HepG2 (cell line): ENCODE data around the gene MRPL28. TPM values are rescaled to one million over a fixed set of nuclear protein-coding genes. Genes with fewer than 3 reads are reported as not detected.

ENCODE experiments used
- CREM ChIP-seq, 2 experiments: sonication (generic) in 1 of 2; formaldehyde crosslinking in 1 of 2; IDR thresholded peaks; 2 replicates each; pipeline versions ENCODE4 v1.4.0 to v1.6.1; 2016 to 2020; ENCODE audit warnings: antibody characterized with exemption in 1 of 2, mild to moderate bottlenecking in 1 of 2, missing genetic modification reagents in 1 of 2
- ELF4 ChIP-seq: sonication (generic); formaldehyde crosslinking; IDR thresholded peaks from 2 replicates; pipeline ENCODE4 v1.5.0; 2020; ENCODE audit warnings: missing genetic modification reagents, mild to moderate bottlenecking, moderate library complexity, borderline replicate concordance
- HMG20B ChIP-seq: conservative IDR thresholded peaks from 2 replicates; pipeline ENCODE4 v1.6.1; 2016; ENCODE audit warnings: missing genetic modification reagents, missing compliant biosample characterization
- KAT7 ChIP-seq: IDR thresholded peaks from 2 replicates; pipeline ENCODE4 v1.6.1; 2018; ENCODE audit warnings: borderline replicate concordance, missing compliant biosample characterization
- KLF12 ChIP-seq: sonication (generic); formaldehyde crosslinking; IDR thresholded peaks from 2 replicates; pipeline ENCODE4 v1.4.0; 2020; ENCODE audit warnings: missing genetic modification reagents, borderline replicate concordance
- NONO ChIP-seq, 2 experiments: fragments of 450-650 bp in 1 of 2; sonication (generic) in 1 of 2; formaldehyde crosslinking in 1 of 2; IDR thresholded peaks in 1 of 2; conservative IDR thresholded peaks in 1 of 2; 2 replicates each; pipeline versions ENCODE4 v1.6.1 to v1.8.0; 2017 to 2022; ENCODE audit warnings: mild to moderate bottlenecking in 1 of 2, missing genetic modification reagents in 1 of 2, moderate library complexity in 1 of 2
- PITX1 ChIP-seq: sonication (generic); formaldehyde crosslinking; IDR thresholded peaks from 2 replicates; pipeline ENCODE4 v1.5.1; 2020; ENCODE audit warnings: mild to moderate bottlenecking, missing genetic modification reagents
- POGZ ChIP-seq: sonication (generic); formaldehyde crosslinking; IDR thresholded peaks from 2 replicates; pipeline ENCODE4 v1.4.0; 2020; ENCODE audit warnings: mild to moderate bottlenecking, missing genetic modification reagents
- REPIN1 ChIP-seq: sonication (generic); formaldehyde crosslinking; IDR thresholded peaks from 2 replicates; pipeline ENCODE4 v1.8.0; 2022; ENCODE audit warnings: missing genetic modification reagents, low read depth, mild to moderate bottlenecking, borderline replicate concordance
- SALL1 ChIP-seq: sonication (generic); formaldehyde crosslinking; IDR thresholded peaks from 2 replicates; pipeline ENCODE4 v1.8.0; 2022; ENCODE audit warnings: mild to moderate bottlenecking, missing genetic modification reagents
- SETDB1 ChIP-seq: sonication (generic); formaldehyde crosslinking; IDR thresholded peaks from 2 replicates; pipeline ENCODE4 v1.5.1; 2020; ENCODE audit warnings: missing genetic modification reagents, mild to moderate bottlenecking, borderline replicate concordance
- SKI ChIP-seq: fragments of 450-650 bp; IDR thresholded peaks from one replicate; pipeline ENCODE4 v1.6.1; 2018; ENCODE audit warnings: mild to moderate bottlenecking; ENCODE audit not compliant: partially characterized antibody
- ZBTB8A ChIP-seq: sonication (generic); formaldehyde crosslinking; IDR thresholded peaks from 2 replicates; pipeline ENCODE4 v1.4.0; 2020; ENCODE audit warnings: mild to moderate bottlenecking, low read depth, missing genetic modification reagents, borderline replicate concordance
- ZNF205 ChIP-seq: IDR thresholded peaks from 2 replicates; pipeline ENCODE4 v1.6.1; 2018; ENCODE audit warnings: missing biosample characterization, missing genetic modification reagents
- ZNF343 ChIP-seq: sonication (generic); formaldehyde crosslinking; IDR thresholded peaks from 2 replicates; pipeline ENCODE4 v1.4.0; 2020; ENCODE audit warnings: mild to moderate bottlenecking, missing genetic modification reagents
- ZNF510 ChIP-seq: sonication (generic); formaldehyde crosslinking; IDR thresholded peaks from 2 replicates; pipeline ENCODE4 v1.4.0; 2020; ENCODE audit warnings: low read depth, mild to moderate bottlenecking, missing genetic modification reagents
- ZNF766 ChIP-seq: sonication (generic); formaldehyde crosslinking; IDR thresholded peaks from 2 replicates; pipeline ENCODE4 v1.5.0; 2020; ENCODE audit warnings: missing genetic modification reagents, borderline replicate concordance
- ZNF792 ChIP-seq: IDR thresholded peaks from 2 replicates; pipeline ENCODE4 v1.6.1; 2016
- ZNF83 ChIP-seq: sonication (generic); formaldehyde crosslinking; IDR thresholded peaks from 2 replicates; pipeline ENCODE4 v1.4.0; 2020; ENCODE audit warnings: missing genetic modification reagents, mild to moderate bottlenecking, borderline replicate concordance
- polyA plus RNA-seq, 8 experiments: library from polyadenylated mRNA; depleted of rRNA in 3 of 8; stranded (reverse) in 7 of 8; unstranded in 1 of 8; fragments of >200 nt; fragmentation: Illumina TruSeq in 4 of 8; extraction: Trizol in 4 of 8; gene quantifications; 2 replicates each; pipeline versions ENCODE4 v1.2.1 to v1.2.3, GENCODE V29; 2011 to 2016; ENCODE audit warnings: low read depth in 4 of 8, missing spikeins in 1 of 8, mixed read lengths in 1 of 8; ENCODE audit not compliant: insufficient read depth in 1 of 8
- total RNA-seq, 5 experiments: library from RNA; depleted of rRNA; stranded (reverse); fragments of >200 nt; fragmentation: Illumina TruSeq; extraction: Trizol; gene quantifications; 2 replicates each; pipeline ENCODE4 v1.2.3, GENCODE V29; 2016; ENCODE audit warnings: low read depth in 1 of 5
- TF ChIP-seq, protein P1 (sequence below), 2 experiments: sonication (generic) in 1 of 2; formaldehyde crosslinking in 1 of 2; IDR thresholded peaks; 2 replicates each; pipeline versions ENCODE4 v1.5.1 to v1.6.1; 2011 to 2020; ENCODE audit warnings: borderline replicate concordance in 1 of 2, low read depth in 1 of 2, low read length in 1 of 2, mild to moderate bottlenecking in 1 of 2, missing genetic modification reagents in 1 of 2, moderate library complexity in 1 of 2
- TF ChIP-seq, protein P2 (sequence below): IDR thresholded peaks from 2 replicates; pipeline ENCODE4 v1.6.1; 2016; ENCODE audit warnings: low read depth, control low read depth
- TF ChIP-seq, protein P3 (sequence below): sonication (generic); formaldehyde crosslinking; IDR thresholded peaks from 2 replicates; pipeline ENCODE4 v1.4.0; 2020; ENCODE audit warnings: missing genetic modification reagents, mild to moderate bottlenecking, borderline replicate concordance

The MRPL28 gene
- total and polyA plus RNA-seq, 2 of the 13 experiments (the other 11 are each of a cell fraction or from before 2014, with no cell fraction given) = 114 to 135 TPM

DNA sequence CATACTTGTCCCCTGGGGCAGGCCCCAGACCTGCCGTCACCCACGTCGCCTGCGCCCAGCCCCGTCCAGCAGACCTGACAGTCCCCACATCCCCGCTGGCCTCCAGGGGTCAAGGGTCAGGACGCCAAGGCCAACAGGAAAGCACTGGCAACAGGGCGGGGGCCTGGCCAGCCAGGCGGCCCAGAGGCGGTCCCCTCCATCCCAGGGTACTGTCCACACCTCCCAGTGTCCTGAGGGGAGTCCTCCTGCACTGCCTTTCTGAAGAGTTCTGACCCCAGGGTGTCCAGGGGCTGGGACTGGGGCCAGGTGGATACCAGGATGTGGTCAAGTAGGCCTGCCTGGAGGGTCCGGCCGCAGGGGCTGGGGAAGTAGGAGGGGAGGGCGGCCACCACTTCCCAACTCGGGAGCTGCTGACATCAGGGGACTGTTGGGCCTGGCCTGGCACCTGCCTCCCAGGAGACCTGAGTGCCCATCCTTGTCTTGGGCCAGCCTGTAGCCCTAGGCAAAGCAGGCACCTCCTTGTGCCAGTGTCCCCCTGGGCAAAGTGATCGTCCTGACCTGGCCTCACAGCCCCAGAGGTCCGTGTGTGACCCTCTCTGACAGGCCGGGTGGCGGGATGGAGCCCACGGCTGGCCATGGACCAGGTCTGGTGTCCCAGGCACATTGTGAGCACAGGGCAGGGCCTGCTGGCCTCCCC, 11.1 kb downstream of the MRPL28 start (continued):
- peak; percentile 62 for TF ChIP-seq SALL1 (CRISPR knock-in tag)
- TF ChIP-seq ZNF766 (CRISPR knock-in tag) = no peak
- peak; percentile 53; the same call in 1 of the 2 replicates for TF ChIP-seq CREM (IDR thresholded peaks at IDR 0.05)
- no peak for TF ChIP-seq CREM (CRISPR knock-in tag; IDR thresholded peaks at IDR 0.05)
- no peak for TF ChIP-seq REPIN1 (CRISPR knock-in tag)
- 0 out of 2 replicates have a peak, but pooled peaks have one; percentile 40 for TF ChIP-seq PITX1 (CRISPR knock-in tag)
- TF ChIP-seq, protein P1, sequence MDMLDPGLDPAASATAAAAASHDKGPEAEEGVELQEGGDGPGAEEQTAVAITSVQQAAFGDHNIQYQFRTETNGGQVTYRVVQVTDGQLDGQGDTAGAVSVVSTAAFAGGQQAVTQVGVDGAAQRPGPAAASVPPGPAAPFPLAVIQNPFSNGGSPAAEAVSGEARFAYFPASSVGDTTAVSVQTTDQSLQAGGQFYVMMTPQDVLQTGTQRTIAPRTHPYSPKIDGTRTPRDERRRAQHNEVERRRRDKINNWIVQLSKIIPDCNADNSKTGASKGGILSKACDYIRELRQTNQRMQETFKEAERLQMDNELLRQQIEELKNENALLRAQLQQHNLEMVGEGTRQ (IDR thresholded peaks at IDR 0.05; ENCODE audit: low read depth, low read length) = no peak
- TF ChIP-seq, protein P1 (CRISPR knock-in tag; IDR thresholded peaks at IDR 0.05; ENCODE audit: borderline replicate concordance) = no peak; the same call in 1 of the 2 replicates
- no peak for TF ChIP-seq SETDB1 (CRISPR knock-in tag)
- TF ChIP-seq, protein P2, sequence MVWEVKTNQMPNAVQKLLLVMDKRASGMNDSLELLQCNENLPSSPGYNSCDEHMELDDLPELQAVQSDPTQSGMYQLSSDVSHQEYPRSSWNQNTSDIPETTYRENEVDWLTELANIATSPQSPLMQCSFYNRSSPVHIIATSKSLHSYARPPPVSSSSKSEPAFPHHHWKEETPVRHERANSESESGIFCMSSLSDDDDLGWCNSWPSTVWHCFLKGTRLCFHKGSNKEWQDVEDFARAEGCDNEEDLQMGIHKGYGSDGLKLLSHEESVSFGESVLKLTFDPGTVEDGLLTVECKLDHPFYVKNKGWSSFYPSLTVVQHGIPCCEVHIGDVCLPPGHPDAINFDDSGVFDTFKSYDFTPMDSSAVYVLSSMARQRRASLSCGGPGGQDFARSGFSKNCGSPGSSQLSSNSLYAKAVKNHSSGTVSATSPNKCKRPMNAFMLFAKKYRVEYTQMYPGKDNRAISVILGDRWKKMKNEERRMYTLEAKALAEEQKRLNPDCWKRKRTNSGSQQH (CRISPR knock-in tag) = no peak
- no peak for TF ChIP-seq NONO (IDR thresholded peaks at IDR 0.05)
- TF ChIP-seq NONO (CRISPR knock-in tag; conservative IDR thresholded peaks at IDR 0.05) = peak; percentile 87
- TF ChIP-seq SKI = peak; percentile 35
- peak; percentile 45; the same call in 1 of the 2 replicates for TF ChIP-seq ZNF792 (CRISPR knock-in tag)
- TF ChIP-seq POGZ (CRISPR knock-in tag) = no peak; the same call in 1 of the 2 replicates
- TF ChIP-seq, protein P3, sequence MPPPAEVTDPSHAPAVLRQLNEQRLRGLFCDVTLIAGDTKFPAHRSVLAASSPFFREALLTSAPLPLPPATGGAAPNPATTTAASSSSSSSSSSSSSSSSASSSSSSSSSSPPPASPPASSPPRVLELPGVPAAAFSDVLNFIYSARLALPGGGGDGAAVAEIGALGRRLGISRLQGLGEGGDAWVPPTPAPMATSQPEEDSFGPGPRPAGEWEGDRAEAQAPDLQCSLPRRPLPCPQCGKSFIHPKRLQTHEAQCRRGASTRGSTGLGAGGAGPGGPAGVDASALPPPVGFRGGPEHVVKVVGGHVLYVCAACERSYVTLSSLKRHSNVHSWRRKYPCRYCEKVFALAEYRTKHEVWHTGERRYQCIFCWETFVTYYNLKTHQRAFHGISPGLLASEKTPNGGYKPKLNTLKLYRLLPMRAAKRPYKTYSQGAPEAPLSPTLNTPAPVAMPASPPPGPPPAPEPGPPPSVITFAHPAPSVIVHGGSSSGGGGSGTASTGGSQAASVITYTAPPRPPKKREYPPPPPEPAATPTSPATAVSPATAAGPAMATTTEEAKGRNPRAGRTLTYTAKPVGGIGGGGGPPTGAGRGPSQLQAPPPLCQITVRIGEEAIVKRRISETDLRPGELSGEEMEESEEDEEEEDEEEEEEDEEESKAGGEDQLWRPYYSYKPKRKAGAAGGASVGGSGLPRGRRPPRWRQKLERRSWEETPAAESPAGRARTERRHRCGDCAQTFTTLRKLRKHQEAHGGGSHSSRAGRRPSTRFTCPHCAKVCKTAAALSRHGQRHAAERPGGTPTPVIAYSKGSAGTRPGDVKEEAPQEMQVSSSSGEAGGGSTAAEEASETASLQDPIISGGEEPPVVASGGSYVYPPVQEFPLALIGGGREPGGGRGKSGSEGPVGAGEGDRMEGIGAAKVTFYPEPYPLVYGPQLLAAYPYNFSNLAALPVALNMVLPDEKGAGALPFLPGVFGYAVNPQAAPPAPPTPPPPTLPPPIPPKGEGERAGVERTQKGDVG (CRISPR knock-in tag) = no peak
- TF ChIP-seq ZNF510 (CRISPR knock-in tag) = no peak
- no peak; the same call in 1 of the 2 replicates for TF ChIP-seq KLF12 (CRISPR knock-in tag)
- no peak for TF ChIP-seq ZNF343
- TF ChIP-seq HMG20B = no peak
- TF ChIP-seq KAT7 (CRISPR knock-in tag) = peak; percentile 50; the same call in 1 of the 2 replicates
- TF ChIP-seq ELF4 = no peak
- peak; percentile 46; the same call in 1 of the 2 replicates for TF ChIP-seq ZNF205 (CRISPR knock-in tag)
- no peak for TF ChIP-seq ZBTB8A (CRISPR knock-in tag)
- TF ChIP-seq ZNF83 (CRISPR knock-in tag) = peak; percentile 79; the same call in 1 of the 2 replicates
